ENCODE data around the gene FRAS1.
"Not testable (repeated sequence)": the region's sequence is repeated elsewhere in the genome, so short reads cannot be mapped to it uniquely, and the experiment has no call there.

FRAS1 gene

GRCh38 chr4:78168029-78168428, 110.9 kb downstream of the FRAS1 start:
- no peak for DNase-seq

GRCh38 chr4:78169728-78170127, 112.6 kb downstream of the FRAS1 start:
- no peak for DNase-seq

GRCh38 chr4:78171482-78171881, 114.4 kb downstream of the FRAS1 start:
- no peak for DNase-seq

GRCh38 chr4:78174891-78175290, 117.8 kb downstream of the FRAS1 start:
- DNase-seq: no peak

DNA sequence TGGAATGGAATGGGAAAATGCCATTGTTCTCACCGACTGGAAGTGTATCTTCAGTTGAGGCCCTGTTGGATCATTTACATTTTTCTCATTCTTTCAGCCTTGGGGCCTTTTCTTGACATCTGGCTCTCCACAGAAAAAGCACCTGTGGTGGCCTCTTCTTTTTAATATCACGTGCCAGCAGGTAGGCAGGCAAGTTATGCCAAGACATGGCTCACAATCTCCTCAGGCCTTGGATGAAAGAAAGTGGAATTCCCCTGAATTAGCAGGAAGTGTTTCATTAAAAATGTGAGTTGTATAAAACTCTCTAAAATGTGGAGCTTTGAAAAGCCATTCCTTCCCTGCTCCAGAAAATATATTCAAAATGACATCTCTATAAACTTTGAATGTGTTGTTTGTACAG, 122.1 kb downstream of the FRAS1 start:
- no peak for DNase-seq

GRCh38 chr4:78181681-78182234, 124.6 kb downstream of the FRAS1 start:
- DNase-seq: not testable (repeated sequence)

GRCh38 chr4:78184584-78184983, 127.5 kb downstream of the FRAS1 start:
- DNase-seq: no peak

- DNase-seq: no peak
Observed at GRCh38 chr4:78185117-78185516, 128.0 kb downstream of the FRAS1 start.

- DNase-seq: no peak
Observed at GRCh38 chr4:78186597-78187543, 129.7 kb downstream of the FRAS1 start.

DNA sequence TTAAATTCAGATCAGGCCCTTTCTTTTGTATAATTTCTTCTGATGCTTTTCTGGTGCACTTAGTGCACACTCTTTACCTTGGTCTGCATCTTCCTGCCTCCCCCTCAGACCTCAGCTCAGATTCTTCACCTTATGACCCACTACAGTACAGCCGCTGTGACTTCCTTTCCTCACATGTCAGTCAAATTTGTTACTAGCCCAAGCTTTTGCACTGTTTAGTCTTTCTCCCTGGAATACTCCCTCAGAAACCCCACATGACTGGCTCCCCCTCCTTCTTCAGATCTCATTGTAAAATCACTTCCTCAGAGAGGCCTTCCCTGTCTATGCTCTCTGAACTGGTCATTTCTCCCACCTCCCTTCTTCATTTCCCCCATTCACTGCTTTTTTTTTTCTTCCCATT, 132.9 kb downstream of the FRAS1 start:
- no peak for DNase-seq

DNA sequence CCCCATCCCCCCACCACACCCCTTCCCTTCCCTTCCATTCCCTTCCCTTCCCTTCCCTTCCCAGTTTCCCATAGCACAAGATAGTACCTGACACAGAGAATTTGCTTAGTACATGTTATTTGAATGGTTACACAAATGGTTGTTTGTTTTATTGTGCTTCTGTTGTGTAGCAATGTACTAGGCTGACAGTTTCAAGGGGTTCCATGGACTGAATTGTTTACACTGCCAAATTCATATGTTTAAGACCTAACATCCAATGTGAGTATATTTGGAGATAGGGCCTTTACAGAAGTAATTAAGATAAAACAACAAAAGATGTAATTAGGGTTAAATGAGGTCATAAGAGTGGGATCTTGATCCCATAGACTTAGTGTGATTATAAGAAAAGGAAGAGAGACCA, 133.5 kb downstream of the FRAS1 start:
- DNase-seq: no peak

DNA sequence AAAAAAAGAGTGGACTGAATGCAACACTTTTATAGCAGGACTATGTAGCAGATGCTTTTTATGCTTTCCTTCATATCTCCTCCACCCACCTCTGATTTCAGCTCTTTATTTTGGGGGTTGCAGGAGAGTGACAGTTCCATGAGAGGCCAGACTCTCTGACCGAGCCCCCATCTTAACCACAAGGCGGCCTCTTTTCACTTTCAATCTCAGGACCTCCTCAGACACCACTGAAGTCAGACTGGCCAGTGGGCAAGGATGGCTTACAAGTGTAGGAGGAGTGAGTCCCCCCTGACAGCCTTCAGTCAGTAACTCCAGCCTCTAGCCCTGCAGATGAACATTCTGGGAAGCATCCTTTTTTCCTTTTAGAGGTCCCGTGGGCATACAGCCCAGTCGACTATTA, 140.8 kb downstream of the FRAS1 start:
- no peak for DNase-seq

DNA sequence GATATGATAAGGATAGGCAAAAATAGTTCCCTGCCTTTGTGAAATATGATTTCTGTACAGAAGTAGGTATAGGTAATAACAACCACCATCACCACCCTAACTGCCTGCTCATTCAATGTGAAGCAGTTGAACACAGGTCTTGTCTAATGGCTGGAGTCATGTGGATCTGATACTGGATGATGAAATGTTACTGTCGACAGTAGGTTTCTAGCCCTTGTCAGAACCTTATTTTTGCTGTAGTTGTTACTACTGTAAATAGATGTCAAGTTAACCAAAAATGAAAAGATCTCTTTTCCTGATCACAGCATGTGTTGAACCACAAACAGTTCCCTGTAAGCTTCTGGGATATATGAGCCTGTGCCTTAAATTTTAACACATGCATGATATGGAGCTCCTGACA, 142.9 kb downstream of the FRAS1 start:
- DNase-seq: no peak

DNA sequence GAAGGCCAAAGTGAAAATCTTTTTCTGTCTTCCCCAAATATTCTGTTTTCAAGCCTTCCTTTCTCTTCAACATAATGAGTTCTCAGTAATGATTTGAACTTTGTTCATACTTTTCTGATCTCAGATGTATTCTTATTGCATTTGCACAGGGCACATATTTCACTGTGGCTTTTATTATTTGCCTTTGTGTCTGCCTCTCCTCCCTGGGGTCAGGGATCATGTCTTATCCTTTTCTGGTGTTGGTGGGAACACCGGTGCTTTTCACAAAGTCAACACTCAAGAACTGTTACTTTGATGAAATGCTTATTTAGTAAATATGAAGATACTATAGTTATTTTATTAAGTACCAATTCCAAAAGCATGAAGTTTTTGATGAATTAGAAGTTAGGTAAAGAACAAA, 143.8 kb downstream of the FRAS1 start:
- no peak for DNase-seq

- DNase-seq: no peak
Observed at GRCh38 chr4:78204176-78204575, 147.1 kb downstream of the FRAS1 start.

DNA sequence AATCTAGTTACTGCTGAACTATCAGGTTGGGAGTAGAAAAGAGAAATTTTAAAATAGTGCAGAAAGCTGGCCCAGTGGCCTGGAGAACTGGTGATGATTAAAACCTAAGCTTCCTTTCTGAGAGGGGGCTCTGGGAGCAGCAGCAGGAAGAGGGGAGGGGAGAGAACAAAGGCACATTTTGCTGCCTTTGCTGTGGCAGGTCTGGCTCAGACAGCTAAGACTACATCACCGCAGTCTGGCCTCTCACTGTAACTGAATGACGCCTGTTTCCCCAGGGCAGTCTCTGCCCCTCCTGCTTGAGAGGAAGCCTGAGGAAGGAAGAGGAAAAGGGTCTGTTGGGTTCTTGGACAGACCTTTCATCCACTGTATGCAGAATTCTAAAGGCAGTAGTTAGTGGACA, 148.5 kb downstream of the FRAS1 start:
- no peak for DNase-seq

DNA sequence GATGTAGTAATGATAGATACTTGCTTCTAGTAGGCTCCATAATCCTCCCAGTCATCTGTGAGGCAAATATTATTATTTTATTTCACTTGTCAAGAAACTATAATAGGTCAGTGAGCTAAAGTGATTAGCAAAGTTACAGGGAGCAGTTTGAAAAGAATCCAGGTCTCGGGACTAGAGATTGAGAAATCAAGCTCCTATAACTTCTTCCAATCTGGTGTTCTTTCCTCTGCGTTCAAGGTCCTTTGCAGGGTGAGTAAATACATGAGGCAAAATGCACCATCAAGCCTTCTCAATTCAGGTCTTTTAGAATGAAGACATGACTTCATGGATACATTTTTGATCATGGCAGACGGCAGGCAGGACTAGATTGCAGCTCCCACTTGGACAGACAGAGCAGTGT, 150.4 kb downstream of the FRAS1 start:
- DNase-seq: no peak

DNA sequence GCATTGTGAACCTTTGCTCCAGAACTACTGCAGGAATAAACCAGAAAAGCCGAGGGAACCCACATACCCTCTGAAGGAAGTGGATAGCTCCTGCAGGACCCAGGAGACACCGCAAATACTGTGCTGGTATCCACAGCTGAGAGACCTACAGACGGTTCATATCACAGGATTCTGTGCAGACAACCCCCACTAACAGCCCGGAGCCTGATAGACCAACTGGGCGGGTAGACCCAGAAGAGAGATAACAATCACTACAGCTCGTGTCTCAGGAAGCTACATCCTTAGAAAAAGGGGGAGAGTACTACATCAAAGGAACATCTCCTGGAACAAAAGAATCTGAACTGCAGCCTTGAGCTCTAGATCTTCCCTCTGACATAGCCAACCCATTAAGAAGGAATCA, 150.8 kb downstream of the FRAS1 start:
- DNase-seq: no peak

- not testable (repeated sequence) for DNase-seq
Observed at GRCh38 chr4:78208896-78209295, 151.8 kb downstream of the FRAS1 start.

DNA sequence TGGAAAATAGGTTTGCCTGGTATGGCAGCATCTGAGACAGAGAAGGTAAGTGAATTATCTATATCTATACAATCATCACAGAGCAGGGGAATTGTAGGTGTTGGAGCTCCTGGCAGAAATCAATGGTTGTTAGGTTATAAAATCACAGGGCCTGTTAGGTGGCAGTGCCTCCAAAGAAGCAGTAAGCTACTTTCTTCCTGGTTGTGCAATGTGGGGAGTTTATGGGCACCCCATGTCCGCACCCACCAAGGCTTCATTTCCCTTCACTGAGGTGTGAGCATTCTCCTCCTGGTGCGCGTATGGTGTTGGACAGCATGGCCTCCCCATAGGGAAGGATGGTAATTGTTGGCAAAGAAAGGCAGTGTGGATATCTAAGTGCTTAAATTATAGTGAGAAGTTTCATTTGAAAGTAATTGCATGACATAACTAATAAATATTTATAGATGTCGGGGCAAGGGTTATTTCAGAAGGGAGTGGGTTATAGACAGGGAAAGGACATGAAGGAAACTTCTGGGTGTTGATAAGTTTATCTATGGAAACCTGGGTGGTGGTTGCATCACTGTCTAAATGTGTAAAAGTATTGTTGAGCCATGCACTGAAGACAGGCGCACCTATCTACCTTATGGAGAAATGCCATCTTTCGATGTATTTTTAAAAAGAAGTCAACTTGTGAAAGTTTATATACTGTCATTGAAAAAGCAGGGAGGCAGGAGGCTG, 153.7 kb downstream of the FRAS1 start:
- no peak for DNase-seq

DNA sequence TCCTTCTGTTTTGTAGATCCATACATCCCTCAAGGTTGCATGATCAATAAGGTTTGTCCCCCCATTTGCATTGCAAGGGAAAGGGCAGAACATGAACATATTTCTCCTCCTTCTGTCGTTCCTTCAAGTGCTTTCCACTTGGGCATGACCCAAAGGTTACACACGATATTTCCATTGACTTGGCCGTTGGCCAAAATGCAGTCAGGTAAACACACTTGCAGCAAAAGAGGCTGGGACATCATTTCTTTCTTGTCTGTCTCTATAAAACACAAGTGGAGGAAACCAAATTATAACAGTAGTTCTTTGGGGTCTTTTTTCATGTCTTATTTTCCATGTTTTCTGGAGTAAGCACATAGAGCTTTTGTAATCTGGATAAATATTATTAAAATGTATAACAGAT, 156.1 kb downstream of the FRAS1 start:
- DNase-seq: no peak

DNA sequence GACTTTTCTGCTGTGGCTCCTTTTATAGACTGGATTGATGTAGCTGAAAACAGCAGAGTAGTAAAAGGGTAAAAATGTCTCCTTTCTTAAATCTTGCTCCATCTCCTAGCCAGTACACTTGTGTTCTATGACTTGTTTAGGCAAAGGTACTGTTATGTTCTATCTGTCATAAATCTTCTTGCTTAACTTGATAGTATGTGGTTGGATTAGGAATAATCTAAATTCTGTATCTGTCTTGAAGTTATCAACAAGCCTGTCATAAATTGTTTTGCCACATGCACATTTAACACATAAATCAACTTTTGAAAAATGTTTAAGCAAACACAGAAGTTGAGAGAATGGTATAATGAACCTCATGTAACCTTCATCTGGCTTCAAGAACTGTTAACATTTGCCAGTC, 157.0 kb downstream of the FRAS1 start:
- DNase-seq: no peak

- DNase-seq: no peak
Observed at GRCh38 chr4:78217557-78217956, 160.4 kb downstream of the FRAS1 start.

- no peak for DNase-seq
Observed at GRCh38 chr4:78218260-78218659, 161.1 kb downstream of the FRAS1 start.

Measured in T-helper 2 cell (primary cell).